SKM-1 (cell line): ENCODE data around the gene KANK4.
"Not testable (repeated sequence)": the region's sequence is repeated elsewhere in the genome, so short reads cannot be mapped to it uniquely, and the experiment has no call there.

Source experiments
- DNase-seq: peaks from one replicate; lab custom pipeline; 2025; ENCODE audit not compliant: unreplicated experiment; lab: John Stamatoyannopoulos, UW

Gene KANK4

GRCh38 chr1:62240651-62241370 is 78.4 kb downstream of the KANK4 start:
- no peak for DNase-seq

DNA sequence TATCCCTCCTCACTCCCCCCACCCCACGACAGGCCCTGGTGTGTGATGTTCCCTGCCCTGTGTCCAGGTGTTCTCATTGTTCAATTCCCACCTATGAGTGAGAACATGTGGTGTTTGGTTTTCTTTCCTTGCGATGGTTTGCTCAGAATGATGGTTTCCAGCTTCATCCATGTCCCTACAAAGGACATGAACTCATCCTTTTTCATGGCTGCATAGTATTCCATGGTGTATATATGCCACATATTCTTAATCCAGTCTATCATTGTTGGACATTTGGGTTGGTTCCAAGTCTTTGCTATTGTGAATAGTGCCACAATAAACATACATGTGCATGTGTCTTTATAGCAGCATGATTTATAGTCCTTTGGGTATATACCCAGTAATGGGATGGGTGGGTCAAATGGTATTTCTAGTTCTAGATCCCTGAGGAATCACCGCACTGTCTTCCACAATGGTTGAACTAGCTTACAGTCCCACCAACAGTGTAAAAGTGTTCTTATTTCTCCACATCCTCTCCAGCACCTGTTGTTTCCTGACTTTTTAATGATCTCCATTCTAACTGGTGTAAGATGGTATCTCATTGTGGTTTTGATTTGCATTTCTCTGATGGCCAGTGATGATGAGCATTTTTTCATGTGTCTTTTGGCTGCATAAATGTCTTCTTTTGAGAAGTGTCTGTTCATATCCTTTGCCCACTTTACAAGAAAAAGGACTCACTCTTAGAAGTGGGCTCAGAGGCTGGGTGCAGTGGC is 79.4 kb downstream of the KANK4 start:
- not testable (repeated sequence) for DNase-seq

GRCh38 chr1:62238507-62238906 is 80.7 kb downstream of the KANK4 start:
- DNase-seq: no peak

DNA sequence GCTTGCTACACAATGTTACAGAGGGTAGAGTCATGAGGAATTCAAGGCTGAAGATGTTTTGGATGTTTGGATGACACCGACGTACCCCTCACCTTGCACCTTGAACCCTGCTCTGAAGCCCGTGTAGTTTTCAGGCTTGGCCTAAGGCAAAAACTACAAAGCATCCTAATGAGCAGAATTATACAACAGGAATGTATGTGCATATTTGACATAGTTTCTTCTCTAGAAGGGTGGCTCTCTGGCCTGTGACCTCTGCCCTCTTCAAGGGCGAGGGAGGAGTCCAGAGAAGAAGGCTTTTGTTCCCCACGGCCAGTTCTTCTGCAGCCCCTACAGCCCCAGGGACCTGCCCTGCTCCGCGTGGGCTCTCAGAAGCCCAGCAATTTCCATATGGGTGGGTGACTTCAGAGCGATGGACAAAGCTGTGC is 81.3 kb downstream of the KANK4 start:
- DNase-seq: no peak

DNA sequence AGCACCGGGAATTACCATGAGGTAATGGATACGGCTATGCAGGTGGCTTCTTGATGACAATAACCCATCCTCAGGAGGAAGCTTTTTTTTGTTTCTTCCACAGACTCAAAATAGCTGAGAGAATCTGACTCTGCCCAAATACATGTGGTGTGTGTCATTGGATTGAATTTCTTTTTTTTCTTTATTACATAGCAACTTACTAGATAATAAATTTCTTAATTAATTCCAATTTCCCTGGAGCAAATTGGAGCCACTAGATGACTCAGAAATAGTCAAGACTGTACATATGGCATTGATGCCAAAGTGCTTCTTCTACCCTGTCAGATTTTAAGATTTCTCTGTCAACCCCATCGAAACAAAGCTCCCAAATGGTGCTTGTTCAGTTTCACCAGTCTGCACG is 81.9 kb downstream of the KANK4 start:
- DNase-seq: no peak

- no peak for DNase-seq
These were observed 83.7 kb downstream of the KANK4 start for GRCh38 chr1:62235576-62235975.

- DNase-seq: no peak
These were observed 84.5 kb downstream of the KANK4 start for GRCh38 chr1:62234688-62235087.

- DNase-seq: no peak
These were observed 85.2 kb downstream of the KANK4 start for GRCh38 chr1:62233926-62234450.

DNA sequence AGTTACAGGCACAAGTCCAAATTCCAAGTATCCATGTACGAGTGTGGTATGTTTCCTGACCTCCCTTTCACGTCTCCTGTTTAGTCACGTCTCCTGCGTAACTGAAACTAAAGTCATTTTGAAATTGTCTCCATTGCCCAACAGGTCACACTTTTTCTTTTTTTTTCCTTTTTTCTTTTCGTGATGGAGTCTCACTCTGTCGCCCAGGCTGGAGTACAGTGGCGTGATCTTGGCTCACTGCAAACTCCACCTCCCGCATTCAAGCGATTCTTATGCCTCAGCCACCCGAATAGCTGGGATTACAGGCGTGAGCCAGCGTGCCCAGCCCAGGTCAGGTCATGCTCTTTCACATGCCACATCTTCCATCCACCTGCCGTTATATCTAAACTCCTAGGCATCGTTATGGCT is 86.4 kb downstream of the KANK4 start:
- no peak for DNase-seq

- no peak for DNase-seq
These were observed 88.5 kb downstream of the KANK4 start for GRCh38 chr1:62230718-62231117.

- DNase-seq: no peak
These were observed 89.3 kb downstream of the KANK4 start for GRCh38 chr1:62229932-62230331.

DNA sequence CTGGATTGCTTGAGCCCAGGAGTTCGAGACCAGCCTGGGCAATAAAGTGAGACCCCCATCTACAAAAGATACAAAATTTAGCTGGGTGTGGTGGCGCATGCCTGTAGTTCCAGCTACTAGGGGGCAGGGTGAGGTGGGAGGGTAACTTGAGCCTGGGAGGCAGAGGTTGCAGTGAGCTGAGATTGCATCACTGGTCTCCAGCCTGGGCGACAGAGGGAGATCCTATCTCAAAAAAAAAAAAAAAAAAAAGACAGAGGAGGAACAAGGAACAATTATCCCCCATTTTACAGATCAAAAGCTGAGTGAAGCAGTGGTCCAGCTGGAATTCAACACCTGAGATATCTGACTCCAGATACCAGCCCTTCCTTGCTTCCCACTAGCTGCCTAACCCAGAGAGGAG is 89.8 kb downstream of the KANK4 start:
- DNase-seq: no peak

DNA sequence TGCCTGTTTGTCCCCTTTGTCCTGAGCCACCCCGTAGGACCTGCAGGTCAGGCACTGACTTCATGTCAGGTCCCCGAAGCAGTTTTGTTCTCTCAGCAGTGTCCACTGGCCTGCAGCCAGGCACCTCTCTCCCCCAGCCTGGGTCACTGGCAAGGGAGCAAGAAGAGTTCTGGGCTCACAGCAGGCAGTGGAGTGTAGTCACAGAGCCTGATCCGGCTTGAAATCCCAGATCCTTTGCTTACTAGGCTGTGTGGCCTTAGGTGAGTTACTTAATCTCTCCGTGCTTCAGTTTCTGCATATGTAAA is 90.4 kb downstream of the KANK4 start:
- DNase-seq: no peak

GRCh38 chr1:62228136-62228882 is 90.9 kb downstream of the KANK4 start:
- DNase-seq: no peak

GRCh38 chr1:62227496-62227895 is 91.7 kb downstream of the KANK4 start:
- no peak for DNase-seq

- no peak for DNase-seq
These were observed 95.1 kb downstream of the KANK4 start for GRCh38 chr1:62224182-62224581.

GRCh38 chr1:62222321-62222720 is 96.9 kb downstream of the KANK4 start:
- no peak for DNase-seq

DNA sequence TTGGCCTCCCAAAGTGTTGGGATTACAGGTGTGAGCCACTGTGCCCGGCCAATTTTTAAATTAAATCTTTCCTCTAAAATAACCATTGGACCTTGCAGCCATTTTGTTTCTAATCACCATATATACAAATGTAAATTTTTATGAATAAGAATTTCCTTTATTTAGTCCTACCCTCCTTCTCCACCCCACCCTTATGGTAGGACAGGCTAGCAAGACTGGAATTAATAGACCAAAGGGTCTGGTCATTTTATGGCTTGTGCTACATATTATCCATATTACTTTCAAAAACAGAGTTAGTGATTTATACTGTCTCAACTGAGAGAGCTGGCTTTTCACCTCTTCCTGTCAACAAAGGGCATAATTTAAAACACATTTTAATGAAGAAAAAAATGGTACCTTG is 98.1 kb downstream of the KANK4 start:
- no peak for DNase-seq

DNA sequence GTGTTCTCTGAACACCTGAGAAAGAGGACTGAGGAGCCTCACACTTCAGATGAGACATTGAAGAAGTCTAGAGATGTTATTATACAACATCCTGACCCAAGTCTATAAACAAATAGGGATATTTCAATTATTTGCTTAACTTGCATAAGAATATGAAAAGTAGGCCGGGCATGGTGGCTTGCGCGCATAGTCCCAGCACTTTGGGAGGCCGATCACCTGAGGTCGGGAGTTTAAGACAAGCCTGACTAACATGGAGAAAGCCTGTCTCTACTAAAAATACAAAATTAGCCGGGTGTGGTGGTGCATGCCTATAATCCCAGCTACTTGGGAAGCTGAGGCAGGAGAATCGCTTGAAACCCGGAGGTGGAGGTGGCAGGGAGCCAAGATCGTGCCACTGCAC is 98.8 kb downstream of the KANK4 start:
- not testable (repeated sequence) for DNase-seq

DNA sequence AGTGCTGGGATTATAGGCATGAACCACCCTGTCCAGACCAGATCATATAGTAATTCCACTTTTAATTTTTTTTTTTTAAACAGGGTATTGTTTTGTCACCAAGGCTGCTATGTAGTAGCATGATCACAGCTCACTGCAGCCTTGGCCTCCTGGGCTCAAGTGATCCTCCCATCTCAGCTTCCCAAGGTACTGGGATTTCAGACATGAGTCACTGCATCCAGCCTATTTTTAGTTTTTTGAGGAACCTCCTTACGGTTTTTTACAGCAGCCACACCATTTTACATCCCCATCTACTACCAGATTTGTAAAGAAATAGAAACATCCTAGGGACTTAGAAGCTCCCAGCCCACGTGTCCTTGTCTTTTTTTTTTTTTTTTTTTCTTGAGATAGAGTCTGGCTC is 100.6 kb downstream of the KANK4 start:
- no peak for DNase-seq

DNA sequence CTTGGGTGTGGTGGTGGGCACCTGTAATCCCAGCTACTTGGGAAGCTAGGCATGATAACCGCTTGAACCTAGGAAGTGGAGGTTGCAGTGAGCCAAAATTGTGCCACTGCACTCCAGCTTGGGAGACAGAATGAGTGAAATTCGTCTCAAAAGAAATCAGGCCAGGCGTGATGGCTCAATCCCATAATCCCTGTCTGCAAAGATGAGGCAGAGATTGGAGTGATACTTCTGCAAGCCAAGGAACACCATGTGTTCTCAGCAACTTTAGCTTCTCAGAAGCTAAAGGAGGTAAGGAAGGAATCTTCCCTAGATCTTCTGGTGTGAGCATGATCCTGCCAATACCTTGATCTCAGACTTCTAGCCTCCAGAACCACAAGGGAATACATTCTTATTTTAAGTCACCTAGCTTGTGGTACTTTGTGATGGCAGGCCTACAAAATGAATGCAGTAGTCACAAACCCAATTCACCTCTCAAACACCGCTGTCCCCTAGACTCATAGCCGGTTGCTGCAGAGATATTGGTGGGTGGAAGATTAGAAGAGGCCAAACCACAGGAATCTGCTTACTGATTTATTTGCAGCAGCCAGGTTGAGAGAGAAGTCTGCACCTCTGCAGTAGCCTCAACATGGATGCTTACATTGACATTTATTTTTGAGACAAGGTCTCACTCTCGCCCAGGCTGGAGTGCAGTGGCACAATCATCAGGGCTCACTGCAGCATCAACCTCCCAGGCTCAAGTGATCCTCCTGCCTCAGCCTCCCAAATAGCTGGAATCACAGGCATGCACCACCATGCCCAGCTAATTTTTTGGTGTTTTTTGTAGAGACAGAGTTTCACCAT is 105.9 kb downstream of the KANK4 start:
- DNase-seq: no peak
